Retinal pigment epithelial cell (primary cell): ENCODE data around the gene ACSM6.
"Not testable (repeated sequence)": the region's sequence is repeated elsewhere in the genome, so short reads cannot be mapped to it uniquely, and the experiment has no call there.

Experiments
- DNase-seq: peaks from one replicate; pipeline ENCODE4 v3.0.0-alpha.2; 2010; ENCODE audit warnings: low read depth
- H3K4me3 ChIP-seq: 2 replicates; pipeline ENCODE4 v1.5.1; 2011; ENCODE audit warnings: mild to moderate bottlenecking, low read length, control low read depth, moderate library complexity
- CTCF ChIP-seq: conservative IDR thresholded peaks from 2 replicates; pipeline ENCODE4 v1.5.1; 2011; ENCODE audit warnings: low read depth, low read length, control low read depth, inconsistent platforms

ACSM6 gene

GRCh38 chr10:95233377-95234034 is 39.5 kb downstream of the ACSM6 start:
- DNase-seq, result no peak
- TF ChIP-seq CTCF, result no peak

GRCh38 chr10:95234951-95235350 is 40.9 kb downstream of the ACSM6 start:
- no peak for TF ChIP-seq CTCF
- DNase-seq, result no peak
- H3K4me3 ChIP-seq, result no peak overlapping the region

More at GRCh38 chr10:95233377-95234034, 39.5 kb downstream of the ACSM6 start:
- no peak overlapping the region for H3K4me3 ChIP-seq

- DNase-seq, result no peak
- no peak overlapping the region for H3K4me3 ChIP-seq
- TF ChIP-seq CTCF, result no peak
Observed at GRCh38 chr10:95235676-95236067, 41.6 kb downstream of the ACSM6 start.

GRCh38 chr10:95236068-95236903 is 42.2 kb downstream of the ACSM6 start:
- peak; percentile 5 for TF ChIP-seq CTCF
- no peak overlapping the region for H3K4me3 ChIP-seq
- peak; percentile 38 for DNase-seq

- H3K4me3 ChIP-seq, result no peak overlapping the region
- DNase-seq, result no peak
- no peak for TF ChIP-seq CTCF
Observed at GRCh38 chr10:95237376-95238170, 43.5 kb downstream of the ACSM6 start.

GRCh38 chr10:95240096-95240495 is 46.1 kb downstream of the ACSM6 start:
- H3K4me3 ChIP-seq, DNase-seq: not testable (repeated sequence)

GRCh38 chr10:95240811-95241210 is 46.8 kb downstream of the ACSM6 start:
- DNase-seq, result no peak
- no peak for TF ChIP-seq CTCF
- H3K4me3 ChIP-seq, result no peak overlapping the region
